Loucy (cell line): ENCODE data around the gene CFAP45.
A peak's percentile ranks its signal among the peaks of the same experiment; 100 is the strongest.

Source experiments
- EZH2phosphoT487 ChIP-seq: fragments of 200-600 bp; IDR thresholded peaks from 2 replicates; pipeline ENCODE4 v1.6.1; 2018; ENCODE audit warnings: antibody characterized with exemption, mild to moderate bottlenecking, moderate library complexity, borderline replicate concordance
- TF ChIP-seq, protein P1 (sequence below): fragments of 200-600 bp; sonication (generic); conservative IDR thresholded peaks from 2 replicates; pipeline ENCODE4 v1.5.1; 2014; ENCODE audit warnings: mild to moderate bottlenecking, antibody characterized with exemption, low read length

DNA sequence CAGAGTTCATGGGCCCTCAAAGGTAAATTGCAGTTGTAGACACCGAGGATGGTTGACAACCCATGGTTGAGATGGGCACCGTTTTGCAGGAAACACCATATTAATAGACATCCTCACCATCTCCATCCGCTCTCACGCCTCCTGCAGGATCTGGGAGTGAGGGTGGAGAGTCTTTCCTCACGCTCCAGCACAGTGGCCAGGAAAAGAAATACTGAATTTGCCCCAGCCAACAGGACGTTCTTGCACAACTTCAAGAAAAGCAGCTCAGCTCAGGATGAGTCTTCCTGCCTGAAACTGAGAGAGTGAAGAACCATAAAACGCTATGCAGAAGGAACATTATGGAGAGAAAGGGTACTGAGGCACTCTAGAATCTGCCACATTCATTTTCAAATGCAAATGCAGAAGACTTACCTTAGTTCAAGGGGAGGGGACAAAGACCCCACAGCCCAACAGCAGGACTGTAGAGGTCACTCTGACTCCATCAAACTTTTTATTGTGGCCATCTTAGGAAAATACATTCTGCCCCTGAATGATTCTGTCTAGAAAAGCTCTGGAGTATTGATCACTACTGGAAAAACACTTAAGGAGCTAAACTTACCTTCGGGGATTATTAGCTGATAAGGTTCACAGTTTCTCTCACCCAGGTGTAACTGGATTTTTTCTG lies 64.0 kb downstream of the CFAP45 start:
- TF ChIP-seq, protein P1, sequence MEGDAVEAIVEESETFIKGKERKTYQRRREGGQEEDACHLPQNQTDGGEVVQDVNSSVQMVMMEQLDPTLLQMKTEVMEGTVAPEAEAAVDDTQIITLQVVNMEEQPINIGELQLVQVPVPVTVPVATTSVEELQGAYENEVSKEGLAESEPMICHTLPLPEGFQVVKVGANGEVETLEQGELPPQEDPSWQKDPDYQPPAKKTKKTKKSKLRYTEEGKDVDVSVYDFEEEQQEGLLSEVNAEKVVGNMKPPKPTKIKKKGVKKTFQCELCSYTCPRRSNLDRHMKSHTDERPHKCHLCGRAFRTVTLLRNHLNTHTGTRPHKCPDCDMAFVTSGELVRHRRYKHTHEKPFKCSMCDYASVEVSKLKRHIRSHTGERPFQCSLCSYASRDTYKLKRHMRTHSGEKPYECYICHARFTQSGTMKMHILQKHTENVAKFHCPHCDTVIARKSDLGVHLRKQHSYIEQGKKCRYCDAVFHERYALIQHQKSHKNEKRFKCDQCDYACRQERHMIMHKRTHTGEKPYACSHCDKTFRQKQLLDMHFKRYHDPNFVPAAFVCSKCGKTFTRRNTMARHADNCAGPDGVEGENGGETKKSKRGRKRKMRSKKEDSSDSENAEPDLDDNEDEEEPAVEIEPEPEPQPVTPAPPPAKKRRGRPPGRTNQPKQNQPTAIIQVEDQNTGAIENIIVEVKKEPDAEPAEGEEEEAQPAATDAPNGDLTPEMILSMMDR = peak; percentile 37
- TF ChIP-seq EZH2phosphoT487 = no peak
